HG03097 (cell line): ENCODE data around the gene HCLS1.

ENCODE experiments used
- ATAC-seq: cut with Tn5 transposase; IDR thresholded peaks from one replicate; pipeline ENCODE4 v1.9.1; 2021; ENCODE audit not compliant: unreplicated experiment, low FRiP score

The HCLS1 gene

GRCh38 chr3:121658716-121659435 is 1.8 kb downstream of the HCLS1 start:
- ATAC-seq = no peak

- ATAC-seq = no peak
Measured at GRCh38 chr3:121654493-121655385, 6.0 kb downstream of the HCLS1 start.

- ATAC-seq = no peak
Measured at GRCh38 chr3:121651684-121652083, 9.0 kb downstream of the HCLS1 start.

GRCh38 chr3:121649645-121650044 is 11.1 kb downstream of the HCLS1 start:
- ATAC-seq = no peak

GRCh38 chr3:121648219-121648958 is 12.3 kb downstream of the HCLS1 start:
- no peak for ATAC-seq

- no peak for ATAC-seq
Measured at GRCh38 chr3:121645054-121645453, 15.6 kb downstream of the HCLS1 start.

- ATAC-seq = no peak
Measured at GRCh38 chr3:121642601-121643314, 17.9 kb downstream of the HCLS1 start.

GRCh38 chr3:121641127-121641526 is 19.6 kb downstream of the HCLS1 start:
- ATAC-seq = no peak

GRCh38 chr3:121637922-121638321 is 22.8 kb downstream of the HCLS1 start:
- no peak for ATAC-seq

GRCh38 chr3:121630355-121630754 is 30.3 kb downstream of the HCLS1 start:
- ATAC-seq = no peak

- ATAC-seq = no peak
Measured at GRCh38 chr3:121629601-121630000, 31.1 kb downstream of the HCLS1 start.

GRCh38 chr3:121627622-121628021 is 33.1 kb downstream of the HCLS1 start:
- no peak for ATAC-seq

GRCh38 chr3:121627211-121627610 is 33.5 kb downstream of the HCLS1 start:
- ATAC-seq = no peak

- ATAC-seq = no peak
Measured at GRCh38 chr3:121626495-121626894, 34.2 kb downstream of the HCLS1 start.

- ATAC-seq = no peak
Measured at GRCh38 chr3:121624147-121624899, 36.4 kb downstream of the HCLS1 start.

GRCh38 chr3:121621491-121621890 is 39.2 kb downstream of the HCLS1 start:
- ATAC-seq = no peak

GRCh38 chr3:121619691-121620090 is 41.0 kb downstream of the HCLS1 start:
- ATAC-seq = no peak

GRCh38 chr3:121606106-121606505 is 54.6 kb downstream of the HCLS1 start:
- no peak for ATAC-seq

GRCh38 chr3:121604759-121605158 is 55.9 kb downstream of the HCLS1 start:
- ATAC-seq = no peak
